Endodermal cell (in vitro differentiated cells): ENCODE measurements around the gene RDH8. TPM values are rescaled to one million over a fixed set of nuclear protein-coding genes. Genes with fewer than 3 reads are reported as not detected.

Experiments
- DNase-seq: peaks from one replicate; pipeline ENCODE4 v3.0.0-alpha.2; 2017
- H3K27ac ChIP-seq: 2 replicates; pipeline ENCODE4 v1.5.1; 2013; ENCODE audit warnings: mild to moderate bottlenecking, low read depth, low read length, moderate library complexity
- H3K27me3 ChIP-seq: 2 replicates; pipeline ENCODE4 v1.6.1; 2013; ENCODE audit warnings: mild to moderate bottlenecking, low read length, moderate library complexity; ENCODE audit not compliant: insufficient read depth, control insufficient read depth, poor library complexity, severe bottlenecking
- H3K36me3 ChIP-seq: 2 replicates; pipeline ENCODE4 v1.7.0; 2013; ENCODE audit warnings: mild to moderate bottlenecking, low read length, moderate library complexity; ENCODE audit not compliant: control insufficient read depth, insufficient read depth
- H3K4me1 ChIP-seq: one replicate; pipeline ENCODE4 v1.7.0; 2013; ENCODE audit warnings: low read length; ENCODE audit not compliant: control insufficient read depth, insufficient read depth
- H3K4me3 ChIP-seq: 2 replicates; pipeline ENCODE4 v1.5.1; 2013; ENCODE audit warnings: mild to moderate bottlenecking, low read length, moderate library complexity
- H3K9ac ChIP-seq: 2 replicates; pipeline ENCODE4 v1.6.1; 2013; ENCODE audit warnings: mild to moderate bottlenecking, low read length, moderate library complexity; ENCODE audit not compliant: poor library complexity, severe bottlenecking; ENCODE audit errors: extremely low read depth
- H3K9me3 ChIP-seq: 2 replicates; pipeline ENCODE4 v1.6.1; 2013; ENCODE audit warnings: mild to moderate bottlenecking, low read length, moderate library complexity; ENCODE audit not compliant: control insufficient read depth
- H3K27ac Mint-ChIP-seq: 2 replicates; pipeline ENCODE4 v1.8.0; 2020; ENCODE audit warnings: mixed read lengths
- H3K27me3 Mint-ChIP-seq: 2 replicates; pipeline ENCODE4 v1.8.0; 2021; ENCODE audit warnings: mild to moderate bottlenecking, mixed read lengths; ENCODE audit not compliant: insufficient read depth
- H3K36me3 Mint-ChIP-seq: 2 replicates; pipeline ENCODE4 v1.8.0; 2020; ENCODE audit warnings: low read depth, mixed read lengths
- H3K4me1 Mint-ChIP-seq: 2 replicates; pipeline ENCODE4 v1.8.0; 2020; ENCODE audit warnings: mixed read lengths
- H3K4me3 Mint-ChIP-seq: 2 replicates; pipeline ENCODE4 v1.8.0; 2020; ENCODE audit warnings: mild to moderate bottlenecking, moderate library complexity, mixed read lengths
- H3K9me3 Mint-ChIP-seq: 2 replicates; pipeline ENCODE4 v1.8.0; 2020; ENCODE audit warnings: mild to moderate bottlenecking, mixed read lengths
- WGBS, 2 experiments: methylation state at CpG; one replicate each; pipeline versions ENCODE4 v1.1.5 to v1.1.7; 2013; ENCODE audit warnings: missing lambda C conversion rate in 2 of 2, mixed read lengths in 1 of 2; ENCODE audit not compliant: insufficient coverage in 1 of 2, insufficient read length in 1 of 2; 5-methylcytosine and 5-hydroxymethylcytosine counted together
- total RNA-seq, 2 donors: library from RNA; stranded (reverse); fragmentation: NEBNext Ultra II Directional in 1 of 2; extraction: Animal tissue kit (Norgen Biotek cat#: 25700) in 1 of 2; gene quantifications; 2 replicates in 1 of 2; 3 replicates in 1 of 2; pipeline ENCODE4 v1.2.1, GENCODE V29; 2021
- TF ChIP-seq, protein P1 (sequence below): fragments of 200-600 bp; sonication (generic); conservative IDR thresholded peaks from 2 replicates; pipeline ENCODE4 v1.5.0; 2021; ENCODE audit warnings: antibody characterized with exemption, mild to moderate bottlenecking

The RDH8 gene
- total RNA-seq, 2 donors from 2014 or later = not detected

DNA sequence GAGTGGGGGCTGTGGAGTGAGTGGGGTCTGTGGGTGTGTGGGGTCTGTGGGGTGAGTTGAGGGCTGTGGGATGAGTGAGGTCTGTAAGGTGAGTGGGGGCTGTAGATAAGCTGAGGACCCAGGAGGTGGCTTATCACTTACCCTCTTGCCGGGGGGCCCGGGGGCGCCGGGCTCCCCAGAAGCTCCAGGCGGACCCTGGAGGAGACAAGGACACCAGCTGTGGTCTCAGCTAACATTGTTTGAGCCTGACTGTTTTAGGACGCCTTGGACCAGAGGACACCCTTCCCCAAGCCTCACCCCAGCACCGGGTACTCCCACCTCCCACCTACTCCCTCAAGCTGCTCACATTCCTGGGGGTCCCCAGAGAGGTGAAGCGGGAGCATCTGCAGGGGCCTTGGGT lies 42.8 kb upstream of the RDH8 start:
- H3K36me3 ChIP-seq = no peaks in the 10 kb centered on the region
- H3K9ac ChIP-seq = no peak overlapping the region
- H3K9me3 ChIP-seq = no peaks in the 10 kb centered on the region
- 86 to 92% methylated on average over 5 to 8 of the region's 8 CpGs for WGBS, 2 experiments
- Mint-ChIP-seq H3K4me1 (peaks cover 2% of the 10 kb centered on the region), H3K36me3 (no peaks in the 10 kb centered on the region), H3K4me3 (no peak overlapping the region), H3K27me3 (peaks cover 43% of the 10 kb centered on the region), H3K9me3 (no peaks in the 10 kb centered on the region), H3K27ac (no peak overlapping the region)
- no peak overlapping the region for H3K27ac ChIP-seq
- TF ChIP-seq, protein P1, sequence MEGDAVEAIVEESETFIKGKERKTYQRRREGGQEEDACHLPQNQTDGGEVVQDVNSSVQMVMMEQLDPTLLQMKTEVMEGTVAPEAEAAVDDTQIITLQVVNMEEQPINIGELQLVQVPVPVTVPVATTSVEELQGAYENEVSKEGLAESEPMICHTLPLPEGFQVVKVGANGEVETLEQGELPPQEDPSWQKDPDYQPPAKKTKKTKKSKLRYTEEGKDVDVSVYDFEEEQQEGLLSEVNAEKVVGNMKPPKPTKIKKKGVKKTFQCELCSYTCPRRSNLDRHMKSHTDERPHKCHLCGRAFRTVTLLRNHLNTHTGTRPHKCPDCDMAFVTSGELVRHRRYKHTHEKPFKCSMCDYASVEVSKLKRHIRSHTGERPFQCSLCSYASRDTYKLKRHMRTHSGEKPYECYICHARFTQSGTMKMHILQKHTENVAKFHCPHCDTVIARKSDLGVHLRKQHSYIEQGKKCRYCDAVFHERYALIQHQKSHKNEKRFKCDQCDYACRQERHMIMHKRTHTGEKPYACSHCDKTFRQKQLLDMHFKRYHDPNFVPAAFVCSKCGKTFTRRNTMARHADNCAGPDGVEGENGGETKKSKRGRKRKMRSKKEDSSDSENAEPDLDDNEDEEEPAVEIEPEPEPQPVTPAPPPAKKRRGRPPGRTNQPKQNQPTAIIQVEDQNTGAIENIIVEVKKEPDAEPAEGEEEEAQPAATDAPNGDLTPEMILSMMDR = no peak
- no peaks in the 10 kb centered on the region for H3K4me1 ChIP-seq
- peaks cover 31% of the 10 kb centered on the region for H3K27me3 ChIP-seq
- no peak for DNase-seq
- no peak overlapping the region for H3K4me3 ChIP-seq

DNA sequence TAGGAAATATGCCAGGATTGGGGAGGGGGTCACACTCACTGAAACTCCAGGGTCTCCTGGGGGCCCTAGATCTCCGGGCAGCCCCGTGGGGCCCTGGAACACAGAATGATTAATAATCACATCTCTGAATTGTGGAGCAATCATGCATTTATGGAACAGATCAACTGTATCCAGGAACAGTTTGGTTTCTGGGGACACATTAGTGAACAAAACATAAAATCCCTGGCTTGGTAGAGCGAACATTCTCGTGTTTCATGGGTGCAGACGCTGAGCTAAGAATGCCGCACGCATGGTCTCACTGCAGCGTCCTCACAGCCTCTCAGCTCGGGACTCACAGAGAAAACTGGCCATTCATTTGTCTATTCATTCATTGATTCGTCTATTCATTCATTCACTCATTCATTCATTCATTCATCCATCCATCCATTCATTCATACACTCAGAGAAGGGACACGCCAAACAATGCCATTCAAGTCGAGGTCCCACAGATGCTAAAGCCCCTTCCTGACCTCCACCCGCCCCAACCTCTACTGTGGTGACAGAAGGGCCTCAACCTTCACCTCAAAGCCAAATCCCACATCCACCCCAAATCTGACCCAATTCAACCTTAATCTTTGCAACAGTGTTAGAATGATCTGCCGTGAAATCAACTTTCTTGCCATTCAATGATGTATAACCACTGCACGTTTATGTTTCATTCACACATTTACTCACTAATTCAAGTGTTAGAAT lies 42.0 kb upstream of the RDH8 start:
- H3K4me3 Mint-ChIP-seq = no peak overlapping the region

DNA sequence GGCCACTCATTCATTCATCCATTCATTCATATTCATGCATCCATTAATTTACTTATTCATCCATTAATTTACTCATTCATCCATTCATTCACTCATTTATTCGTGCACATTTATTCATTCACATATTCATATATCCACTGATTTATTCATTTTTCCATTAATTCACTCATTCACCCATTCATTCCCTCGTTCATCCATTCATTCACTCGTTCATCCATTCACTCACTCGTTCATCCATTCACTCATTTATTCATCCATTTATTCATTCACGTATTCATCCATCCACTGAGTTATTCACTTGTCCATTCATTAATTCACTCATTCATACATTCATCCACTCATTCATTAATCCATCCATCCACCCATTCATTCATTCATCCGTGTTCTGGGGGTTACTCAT lies 41.2 kb upstream of the RDH8 start:
- no peaks in the 10 kb centered on the region for H3K9me3 ChIP-seq
- TF ChIP-seq, protein P1 = no peak
- Mint-ChIP-seq H3K4me1 (no peaks in the 10 kb centered on the region), H3K4me3 (no peak overlapping the region), H3K9me3 (no peaks in the 10 kb centered on the region), H3K27ac (no peak overlapping the region), H3K36me3 (no peaks in the 10 kb centered on the region), H3K27me3 (peaks cover 27% of the 10 kb centered on the region)
- no peaks in the 10 kb centered on the region for H3K36me3 ChIP-seq
- no peak overlapping the region for H3K9ac ChIP-seq
- H3K27ac ChIP-seq = no peak overlapping the region
- WGBS, 2 experiments = 81 to 87% methylated on average over 5 to 6 of the region's 6 CpGs
- no peaks in the 10 kb centered on the region for H3K4me1 ChIP-seq
- peaks cover 15% of the 10 kb centered on the region for H3K27me3 ChIP-seq
- DNase-seq = no peak
- no peak overlapping the region for H3K4me3 ChIP-seq

More for the DNA sequence above, 42.0 kb upstream of the RDH8 start:
- Histone ChIP-seq H3K9ac (no peak overlapping the region), H3K4me3 (no peak overlapping the region), H3K27ac (no peak overlapping the region), H3K4me1 (no peaks in the 10 kb centered on the region), H3K9me3 (no peaks in the 10 kb centered on the region), H3K36me3 (no peaks in the 10 kb centered on the region), H3K27me3 (peaks cover 23% of the 10 kb centered on the region)
- no peak for DNase-seq
- TF ChIP-seq, protein P1 = no peak
- H3K27ac Mint-ChIP-seq = no peak overlapping the region
- no peaks in the 10 kb centered on the region for H3K9me3 Mint-ChIP-seq
- WGBS, 2 experiments = 81 to 84% methylated on average over 11 to 15 of the region's 15 CpGs
- peaks cover 2% of the 10 kb centered on the region for H3K4me1 Mint-ChIP-seq
- no peaks in the 10 kb centered on the region for H3K36me3 Mint-ChIP-seq
- H3K27me3 Mint-ChIP-seq = peaks cover 34% of the 10 kb centered on the region
